Stimulated activated CD8-positive, alpha-beta memory T cell treated with anti-CD3 and anti-CD28 coated beads, Interleukin-15, amount 100 ng/mL, for 1 hour (primary cell): ENCODE data around the gene KLF3.

ENCODE experiments used
- DNase-seq: peaks from one replicate; pipeline ENCODE4 v3.0.0-alpha.2; 2020; ENCODE audit warnings: low read depth

KLF3 gene

GRCh38 chr4:38743866-38744265 lies 79.9 kb downstream of the KLF3 start:
- no peak for DNase-seq

- DNase-seq = no peak
These were observed 81.9 kb downstream of the KLF3 start for GRCh38 chr4:38745881-38746280.

DNA sequence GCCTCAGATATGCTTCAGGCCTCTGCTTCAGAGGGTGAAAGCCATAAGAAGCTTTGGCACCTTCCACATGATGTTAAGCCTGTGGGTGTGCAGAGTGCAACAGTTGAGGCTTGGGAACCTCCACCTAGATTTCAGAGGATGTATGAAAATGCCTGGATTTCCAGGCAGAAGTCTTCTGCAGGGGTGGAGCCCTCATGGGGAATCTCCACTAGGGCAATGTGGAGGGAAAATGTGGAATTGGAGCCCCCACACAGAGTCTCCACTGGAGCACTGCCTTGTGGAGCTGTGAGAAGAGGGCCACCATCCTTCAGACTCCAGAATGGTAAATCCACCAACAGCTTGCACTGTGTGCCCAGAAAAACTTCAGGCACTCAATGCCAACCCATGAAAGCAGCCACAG lies 83.6 kb downstream of the KLF3 start:
- DNase-seq = no peak

DNA sequence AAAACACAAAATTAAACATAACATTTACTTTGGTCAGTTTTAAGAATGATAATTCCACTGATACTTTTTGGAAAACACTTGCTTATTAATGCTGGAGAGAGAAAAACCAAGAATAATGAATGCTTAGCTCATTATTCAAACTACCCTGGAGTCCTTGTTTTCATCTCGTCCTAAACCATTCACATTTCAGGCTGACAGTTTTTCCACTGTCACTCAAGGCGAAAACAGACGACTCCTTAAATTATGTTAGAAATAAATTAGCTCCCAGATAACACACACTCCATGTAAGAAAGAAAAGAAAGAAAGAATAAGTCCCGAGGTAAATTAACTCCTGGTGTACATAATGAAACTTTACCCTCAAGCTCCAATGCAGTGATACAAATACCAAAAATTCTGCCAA lies 85.3 kb downstream of the KLF3 start:
- DNase-seq = no peak
